BLaER1 (cell line): ENCODE data around the gene ZNF516.

Experiments
- H3K27ac ChIP-seq: shearing (Covaris generic); formaldehyde crosslinking; 2 replicates; pipeline ENCODE4 v1.8.1; 2022
- H3K27me3 ChIP-seq: shearing (Covaris generic); formaldehyde crosslinking; 2 replicates; pipeline ENCODE4 v1.8.1; 2022
- H3K36me3 ChIP-seq: shearing (Covaris generic); formaldehyde crosslinking; 2 replicates; pipeline ENCODE4 v1.8.1; 2022
- H3K4me1 ChIP-seq: shearing (Covaris generic); formaldehyde crosslinking; 2 replicates; pipeline ENCODE4 v1.8.1; 2022
- H3K4me2 ChIP-seq: shearing (Covaris generic); formaldehyde crosslinking; 2 replicates; pipeline ENCODE4 v1.8.1; 2022
- H3K4me3 ChIP-seq: shearing (Covaris generic); formaldehyde crosslinking; 2 replicates; pipeline ENCODE4 v1.8.1; 2022
- H3K9ac ChIP-seq: shearing (Covaris generic); formaldehyde crosslinking; 2 replicates; pipeline ENCODE4 v1.8.1; 2022
- H3K9me3 ChIP-seq: shearing (Covaris generic); formaldehyde crosslinking; 2 replicates; pipeline ENCODE4 v1.8.1; 2022
- H4K20me1 ChIP-seq: shearing (Covaris generic); formaldehyde crosslinking; 2 replicates; pipeline ENCODE4 v1.8.1; 2022
- Cebpa-rat ChIP-seq: shearing (Covaris generic); IDR thresholded peaks from 2 replicates; pipeline ENCODE4 v1.8.1; 2022

Gene ZNF516

GRCh38 chr18:76394780-76395476 is 100.1 kb downstream of the ZNF516 start:
- TF ChIP-seq Cebpa-rat: no peak
- no peak overlapping the region for H3K4me2 ChIP-seq
- no peak overlapping the region for H3K4me3 ChIP-seq
- no peaks in the 10 kb centered on the region for H3K9me3 ChIP-seq
- peaks cover 24% of the 10 kb centered on the region for H3K4me1 ChIP-seq
- no peaks in the 10 kb centered on the region for H3K27me3 ChIP-seq
- H3K9ac ChIP-seq: no peak overlapping the region
- H3K27ac ChIP-seq: no peak overlapping the region
- H4K20me1 ChIP-seq: peaks cover 79% of the 10 kb centered on the region
- H3K36me3 ChIP-seq: peaks cover 41% of the 10 kb centered on the region

GRCh38 chr18:76392349-76392748 is 102.7 kb downstream of the ZNF516 start:
- Histone ChIP-seq H4K20me1 (peaks cover 79% of the 10 kb centered on the region), H3K4me3 (no peak overlapping the region), H3K9ac (no peak overlapping the region), H3K9me3 (peaks cover 15% of the 10 kb centered on the region), H3K4me1 (peaks cover 45% of the 10 kb centered on the region), H3K27ac (no peak overlapping the region), H3K36me3 (peaks cover 58% of the 10 kb centered on the region), H3K27me3 (no peaks in the 10 kb centered on the region), H3K4me2 (no peak overlapping the region)
- no peak for TF ChIP-seq Cebpa-rat

GRCh38 chr18:76391746-76392145 is 103.3 kb downstream of the ZNF516 start:
- H3K4me1 ChIP-seq: peaks cover 45% of the 10 kb centered on the region
- peaks cover 79% of the 10 kb centered on the region for H4K20me1 ChIP-seq
- H3K27me3 ChIP-seq: no peaks in the 10 kb centered on the region
- peaks cover 57% of the 10 kb centered on the region for H3K36me3 ChIP-seq
- TF ChIP-seq Cebpa-rat: no peak
- no peak overlapping the region for H3K9ac ChIP-seq
- H3K4me2 ChIP-seq: no peak overlapping the region
- no peak overlapping the region for H3K27ac ChIP-seq
- no peak overlapping the region for H3K4me3 ChIP-seq
- peaks cover 15% of the 10 kb centered on the region for H3K9me3 ChIP-seq

GRCh38 chr18:76391038-76391437 is 104.0 kb downstream of the ZNF516 start:
- Histone ChIP-seq H3K9ac (no peak overlapping the region), H3K4me1 (peaks cover 47% of the 10 kb centered on the region), H3K36me3 (peaks cover 52% of the 10 kb centered on the region), H3K9me3 (peaks cover 15% of the 10 kb centered on the region), H4K20me1 (peaks cover 79% of the 10 kb centered on the region), H3K4me3 (no peak overlapping the region), H3K4me2 (no peak overlapping the region), H3K27me3 (no peaks in the 10 kb centered on the region), H3K27ac (no peak overlapping the region)
- no peak for TF ChIP-seq Cebpa-rat

GRCh38 chr18:76390452-76391035 is 104.5 kb downstream of the ZNF516 start:
- Histone ChIP-seq H3K9me3 (peaks cover 15% of the 10 kb centered on the region), H3K27me3 (no peaks in the 10 kb centered on the region), H4K20me1 (peaks cover 79% of the 10 kb centered on the region), H3K36me3 (peaks cover 52% of the 10 kb centered on the region), H3K27ac (no peak overlapping the region), H3K9ac (no peak overlapping the region), H3K4me2 (0 out of 2 replicates have a peak overlapping the region, but pooled peaks have one; percentile 2), H3K4me3 (no peak overlapping the region), H3K4me1 (peaks cover 51% of the 10 kb centered on the region)
- no peak for TF ChIP-seq Cebpa-rat

- Histone ChIP-seq H3K4me3 (no peak overlapping the region), H3K27ac (no peak overlapping the region), H3K9ac (no peak overlapping the region), H3K9me3 (peaks cover 15% of the 10 kb centered on the region), H3K27me3 (no peaks in the 10 kb centered on the region), H4K20me1 (peaks cover 79% of the 10 kb centered on the region), H3K4me1 (peaks cover 54% of the 10 kb centered on the region), H3K36me3 (peaks cover 53% of the 10 kb centered on the region), H3K4me2 (0 out of 2 replicates have a peak overlapping the region, but pooled peaks have one; percentile 2)
- TF ChIP-seq Cebpa-rat: no peak
These were observed 105.3 kb downstream of the ZNF516 start for GRCh38 chr18:76389716-76390115.

- Histone ChIP-seq H3K27me3 (no peaks in the 10 kb centered on the region), H3K4me3 (no peak overlapping the region), H3K4me1 (peaks cover 55% of the 10 kb centered on the region), H3K9ac (no peak overlapping the region), H3K27ac (no peak overlapping the region), H3K9me3 (peaks cover 15% of the 10 kb centered on the region), H3K4me2 (no peak overlapping the region; the same call in 1 of the 2 replicates), H4K20me1 (peaks cover 82% of the 10 kb centered on the region), H3K36me3 (peaks cover 55% of the 10 kb centered on the region)
- TF ChIP-seq Cebpa-rat: no peak
These were observed 106.1 kb downstream of the ZNF516 start for GRCh38 chr18:76388891-76389423.

- H3K9me3 ChIP-seq: peaks cover 15% of the 10 kb centered on the region
- peaks cover 89% of the 10 kb centered on the region for H4K20me1 ChIP-seq
- H3K4me3 ChIP-seq: no peak overlapping the region
- H3K27me3 ChIP-seq: no peaks in the 10 kb centered on the region
- H3K36me3 ChIP-seq: peaks cover 55% of the 10 kb centered on the region
- H3K4me1 ChIP-seq: peaks cover 55% of the 10 kb centered on the region
- no peak for TF ChIP-seq Cebpa-rat
- H3K9ac ChIP-seq: no peak overlapping the region
- H3K27ac ChIP-seq: no peak overlapping the region
- no peak overlapping the region for H3K4me2 ChIP-seq
These were observed 106.8 kb downstream of the ZNF516 start for GRCh38 chr18:76388261-76388660.

GRCh38 chr18:76387608-76388007 is 107.4 kb downstream of the ZNF516 start:
- no peak overlapping the region for H3K27ac ChIP-seq
- H3K4me3 ChIP-seq: no peak overlapping the region
- H4K20me1 ChIP-seq: peaks cover 95% of the 10 kb centered on the region
- peaks cover 55% of the 10 kb centered on the region for H3K4me1 ChIP-seq
- no peak overlapping the region for H3K9ac ChIP-seq
- no peaks in the 10 kb centered on the region for H3K27me3 ChIP-seq
- peaks cover 15% of the 10 kb centered on the region for H3K9me3 ChIP-seq
- H3K4me2 ChIP-seq: peak overlapping the region; percentile 73
- no peak for TF ChIP-seq Cebpa-rat
- peaks cover 56% of the 10 kb centered on the region for H3K36me3 ChIP-seq

GRCh38 chr18:76386886-76387285 is 108.2 kb downstream of the ZNF516 start:
- H3K27me3 ChIP-seq: no peaks in the 10 kb centered on the region
- TF ChIP-seq Cebpa-rat: no peak
- H3K9ac ChIP-seq: no peak overlapping the region
- H3K4me3 ChIP-seq: no peak overlapping the region
- H3K4me1 ChIP-seq: peaks cover 55% of the 10 kb centered on the region
- H3K9me3 ChIP-seq: peaks cover 15% of the 10 kb centered on the region
- H4K20me1 ChIP-seq: peaks cover 95% of the 10 kb centered on the region
- peak overlapping the region; percentile 73 for H3K4me2 ChIP-seq
- H3K36me3 ChIP-seq: peaks cover 55% of the 10 kb centered on the region
- 0 out of 2 replicates have a peak overlapping the region, but pooled peaks have one; percentile 28 for H3K27ac ChIP-seq
